Measurements from ENCODE around the gene ADCY10. TPM values are rescaled to one million over a fixed set of nuclear protein-coding genes. Genes with fewer than 3 reads are reported as not detected.

The ADCY10 gene
- total RNA-seq, 4 donors from 2014 or later: 0.22 to 0.57 (median 0.41) TPM

DNA sequence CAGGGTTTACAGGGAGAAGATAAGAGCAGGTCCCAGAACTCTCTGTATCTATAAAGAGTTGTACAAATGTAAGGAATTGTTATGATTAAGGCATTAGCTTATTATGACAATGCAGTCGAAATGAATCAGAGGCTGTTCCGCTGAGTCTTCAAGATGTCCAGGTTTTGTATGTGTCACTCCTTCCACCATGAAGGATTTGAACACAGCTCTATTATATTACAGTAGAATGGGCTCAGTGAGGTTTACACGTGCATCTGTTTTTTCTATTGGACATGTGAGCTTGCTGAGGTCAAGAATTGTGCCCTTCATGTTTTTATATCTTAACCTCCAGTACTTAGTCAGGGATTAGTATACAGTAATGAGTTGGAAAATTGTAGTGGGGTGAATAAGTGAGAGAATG, 105.8 kb downstream of the ADCY10 start:
- TF ChIP-seq CTCF (IDR thresholded peaks at IDR 0.05; ENCODE audit: low read depth): no peak

DNA sequence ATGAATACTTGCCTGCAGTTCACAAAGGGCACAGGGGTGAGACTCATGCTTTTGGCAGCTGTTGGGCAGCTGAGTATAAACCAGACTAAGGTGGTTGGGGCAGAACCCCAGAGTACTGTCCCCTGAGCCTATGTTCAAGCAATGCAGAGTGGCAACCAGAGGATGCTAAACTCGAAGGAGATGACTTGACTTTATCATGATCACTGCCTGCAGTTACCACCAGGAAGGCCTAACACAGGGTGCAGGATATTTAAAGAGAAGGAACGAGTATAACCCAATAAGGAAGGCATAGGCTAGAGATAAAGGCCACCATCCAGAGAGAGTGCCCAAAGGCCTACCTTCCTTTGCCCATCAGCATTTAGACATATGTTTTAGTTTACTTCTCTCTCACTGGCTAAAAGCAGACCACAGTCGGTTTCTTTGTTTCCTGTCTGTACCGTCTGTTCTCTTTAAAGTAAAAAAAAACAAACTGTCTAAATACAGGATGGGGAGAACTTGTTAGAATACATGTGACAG, 108.8 kb downstream of the ADCY10 start:
- TF ChIP-seq CTCF (IDR thresholded peaks at IDR 0.05; ENCODE audit: low read depth): no peak

GRCh38 chr1:167803358-167804207, 110.4 kb downstream of the ADCY10 start:
- TF ChIP-seq CTCF (IDR thresholded peaks at IDR 0.05; ENCODE audit: low read depth): no peak

DNA sequence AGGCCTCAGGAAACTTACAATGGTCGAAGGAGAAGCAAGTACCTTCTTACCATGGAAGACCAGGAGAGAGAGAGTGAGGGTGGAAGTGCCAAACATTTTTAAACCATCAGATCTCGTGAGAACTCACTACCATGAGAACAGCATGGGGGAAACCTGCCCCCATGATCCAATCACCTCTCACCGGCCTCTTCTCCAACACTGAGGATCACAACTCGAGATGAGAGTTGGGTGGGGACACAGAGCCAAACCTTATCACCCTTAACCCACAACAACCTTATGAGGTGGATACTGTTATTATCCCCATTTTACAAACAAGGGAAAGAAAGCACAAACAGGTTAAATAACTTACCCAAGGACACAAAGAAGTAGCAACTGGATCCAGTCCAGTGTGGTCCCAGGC, 111.7 kb downstream of the ADCY10 start:
- TF ChIP-seq CTCF (IDR thresholded peaks at IDR 0.05; ENCODE audit: low read depth): no peak

DNA sequence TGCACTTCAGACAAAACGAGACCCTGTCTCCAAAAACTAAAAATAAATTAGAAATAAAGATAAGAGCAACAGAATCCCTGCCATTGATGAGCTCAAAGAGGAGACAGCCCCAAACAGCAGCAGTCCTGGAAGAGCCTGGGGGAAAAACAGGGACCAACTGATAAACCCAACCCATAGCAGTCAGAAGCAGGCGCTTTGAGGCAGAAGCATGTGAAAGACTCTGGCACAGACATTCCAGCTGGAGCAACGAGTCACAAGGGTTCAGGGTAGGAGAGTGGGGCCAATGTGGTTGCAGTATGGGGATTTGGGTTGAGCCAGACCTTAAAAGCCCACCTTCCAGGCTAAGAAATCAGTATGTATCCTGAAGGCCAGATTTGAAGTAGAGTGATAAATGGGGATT, 113.7 kb downstream of the ADCY10 start:
- TF ChIP-seq CTCF (IDR thresholded peaks at IDR 0.05; ENCODE audit: low read depth): no peak

DNA sequence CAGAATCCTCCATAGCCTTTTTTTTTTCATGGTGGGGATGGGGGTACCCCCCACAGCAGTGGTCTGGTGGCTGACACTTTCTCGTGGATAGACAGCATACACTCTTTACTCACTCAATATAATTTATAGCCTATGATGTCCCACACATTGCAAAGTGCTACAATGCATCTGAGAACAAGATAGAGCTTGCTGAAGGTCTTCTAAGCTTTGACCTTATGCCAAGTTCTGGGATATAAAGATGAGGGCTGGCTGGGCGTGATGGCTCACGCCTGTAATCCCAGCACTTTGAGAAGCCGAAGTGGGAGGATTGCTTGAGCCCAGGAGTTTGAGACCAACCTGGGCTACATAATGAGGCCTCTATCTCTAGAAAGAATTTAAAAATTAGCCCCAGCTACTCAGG, 114.2 kb downstream of the ADCY10 start:
- no peak for TF ChIP-seq CTCF (IDR thresholded peaks at IDR 0.05; ENCODE audit: low read depth)

GRCh38 chr1:167798952-167799351, 115.0 kb downstream of the ADCY10 start:
- TF ChIP-seq CTCF (IDR thresholded peaks at IDR 0.05; ENCODE audit: low read depth): no peak
